DMS79 treated with DMSO at 0.1 percent for 48 hours (cell line): Measurements from ENCODE around the gene SCGB3A2.

ENCODE experiments used
- DNase-seq: peaks from one replicate; lab custom pipeline; 2025; lab: John Stamatoyannopoulos, UW

Gene SCGB3A2

GRCh38 chr5:147878066-147878759 lies at the start of gene SCGB3A2:
SCGB3A2 (plus strand) TSS chr5:147878711; CDS start chr5:147878804, 93 bp downstream.
- DNase-seq: no peak

DNA sequence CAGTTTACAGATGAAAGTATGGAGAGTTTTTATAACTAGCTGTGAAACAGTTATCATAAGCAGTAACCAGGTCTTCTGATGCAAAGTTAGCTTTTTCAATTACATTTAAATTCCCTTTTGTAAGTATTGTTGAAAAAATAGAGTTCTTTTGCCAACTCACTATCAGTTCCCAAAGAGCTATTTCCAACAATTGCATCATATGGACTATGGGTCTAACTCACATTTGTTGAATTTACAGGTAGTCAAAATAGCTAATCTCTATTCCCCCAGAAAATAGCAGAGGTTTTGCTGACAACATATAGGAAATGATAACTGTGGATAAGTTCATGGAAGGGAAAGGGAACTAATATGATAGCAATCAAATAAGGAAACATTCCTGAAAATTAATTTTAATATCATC lies 48.5 kb upstream of the SCGB3A2 start:
- no peak for DNase-seq

- no peak for DNase-seq
These were observed 47.0 kb upstream of the SCGB3A2 start, which contains the start of gene SPINK1 for GRCh38 chr5:147831465-147831864. SPINK1 (minus strand) TSS chr5:147831671; CDS start chr5:147831577, 94 bp downstream.

GRCh38 chr5:147832541-147832940 lies 46.0 kb upstream of the SCGB3A2 start:
- no peak for DNase-seq

DNA sequence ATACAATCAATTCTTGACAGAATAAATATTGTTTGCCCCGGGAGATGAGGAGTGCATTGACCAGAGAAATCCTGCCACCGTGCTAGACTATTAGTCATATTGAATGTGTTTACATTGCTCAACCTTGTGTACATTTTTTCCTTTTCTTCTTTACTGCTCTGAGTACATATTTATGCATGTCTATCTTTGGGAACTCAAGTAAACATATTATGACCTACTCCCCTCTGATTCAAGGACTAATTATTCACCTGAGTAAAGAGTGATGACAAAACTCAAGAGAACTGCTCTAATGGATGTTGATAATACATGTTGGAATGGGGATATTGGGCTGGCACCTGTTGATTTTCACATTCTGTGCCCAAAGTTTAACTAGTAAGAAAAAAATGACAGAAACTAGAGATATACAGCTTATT lies 43.1 kb upstream of the SCGB3A2 start:
- DNase-seq: no peak

GRCh38 chr5:147836439-147836838 lies 42.1 kb upstream of the SCGB3A2 start:
- DNase-seq: no peak

DNA sequence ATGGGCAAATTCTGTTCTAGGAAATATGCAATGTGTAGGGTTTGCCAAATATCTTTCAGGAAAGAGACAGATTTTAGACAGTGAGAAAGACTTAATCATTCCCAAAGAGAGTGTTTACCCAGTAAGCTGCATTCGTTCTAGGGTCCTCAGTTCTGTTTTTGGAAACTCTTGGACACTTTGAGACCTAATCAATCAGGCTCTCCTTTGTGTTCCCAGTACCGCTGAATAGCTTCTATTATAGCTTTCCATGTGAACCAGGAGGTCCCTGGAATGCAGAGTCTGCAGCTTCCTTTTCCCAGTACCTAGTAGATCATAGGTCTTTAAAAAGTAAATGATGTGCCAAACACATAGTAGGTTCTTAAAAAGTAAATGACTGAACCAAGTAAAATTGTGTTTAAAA lies 35.6 kb upstream of the SCGB3A2 start:
- DNase-seq: no peak

DNA sequence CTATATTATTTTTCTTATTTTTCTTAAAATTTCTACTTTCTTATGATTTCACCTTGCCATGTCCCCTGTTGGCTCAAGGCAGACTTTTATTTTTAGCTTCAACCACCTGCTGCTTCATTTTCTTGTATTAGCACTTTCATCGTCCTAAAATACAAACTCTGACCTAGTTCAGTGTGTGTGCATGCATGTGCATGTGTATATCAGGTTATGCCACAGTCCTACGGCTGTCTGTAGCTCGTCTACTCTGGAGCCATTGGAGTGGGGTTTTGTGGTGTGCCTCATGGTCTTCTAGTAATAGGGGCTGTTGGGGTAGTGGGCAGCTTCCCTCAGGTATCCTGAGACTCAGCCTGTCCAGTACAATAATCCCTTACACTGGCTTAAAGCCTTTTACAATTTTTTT lies 33.7 kb upstream of the SCGB3A2 start:
- DNase-seq: no peak

- DNase-seq: no peak
These were observed 32.9 kb upstream of the SCGB3A2 start for GRCh38 chr5:147845618-147846017.

GRCh38 chr5:147849226-147849625 lies 29.3 kb upstream of the SCGB3A2 start:
- no peak for DNase-seq

DNA sequence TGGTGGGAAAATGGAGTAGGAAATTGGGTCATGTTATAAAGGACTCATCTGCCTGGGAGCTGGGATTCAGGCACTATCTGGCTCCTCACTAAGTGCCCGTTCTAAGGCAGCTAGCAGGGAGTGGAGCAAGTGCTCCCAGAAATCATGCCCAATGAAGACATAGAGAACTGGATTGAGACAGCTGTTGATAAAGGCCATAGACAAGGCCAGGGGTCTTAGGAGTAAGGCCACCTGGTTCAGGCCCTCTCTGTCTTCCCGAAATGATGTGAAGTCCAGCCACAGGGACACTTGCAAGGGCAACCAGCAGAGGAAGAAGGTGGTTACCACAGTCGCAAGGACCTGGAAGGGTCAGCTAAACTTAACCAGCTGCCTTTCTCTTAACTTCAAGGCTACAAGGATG lies 26.9 kb upstream of the SCGB3A2 start:
- DNase-seq: no peak

- DNase-seq: no peak
These were observed 26.1 kb upstream of the SCGB3A2 start for GRCh38 chr5:147852365-147852764.

DNA sequence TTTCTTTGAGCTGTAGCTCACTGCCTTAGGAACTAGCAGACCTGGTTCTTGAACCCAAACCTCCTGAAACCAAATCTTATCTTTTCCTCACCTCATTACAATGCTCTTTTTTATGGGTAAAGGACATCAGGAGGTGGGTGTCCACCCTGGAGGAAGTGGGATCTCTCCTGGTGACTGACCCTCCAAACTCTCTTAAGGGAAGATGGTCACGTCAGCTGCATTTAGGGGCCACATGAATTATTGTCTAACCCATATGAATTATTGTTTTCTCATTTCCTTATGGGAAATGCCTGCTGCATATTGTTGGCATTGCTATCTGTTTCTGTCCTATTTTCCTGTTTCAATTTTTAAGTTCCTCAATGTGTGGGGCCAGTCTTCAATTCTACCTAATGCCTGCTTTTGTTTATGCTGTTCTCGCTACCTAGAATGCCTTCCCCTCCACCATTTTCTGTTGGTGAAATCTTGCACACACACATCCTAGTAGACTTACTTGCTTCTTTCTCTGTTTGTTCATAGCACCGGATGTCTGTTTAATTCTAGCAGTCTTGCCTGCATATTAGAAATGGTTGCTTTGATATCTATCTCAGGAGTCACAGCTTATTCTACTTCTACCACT lies 25.0 kb upstream of the SCGB3A2 start:
- no peak for DNase-seq

DNA sequence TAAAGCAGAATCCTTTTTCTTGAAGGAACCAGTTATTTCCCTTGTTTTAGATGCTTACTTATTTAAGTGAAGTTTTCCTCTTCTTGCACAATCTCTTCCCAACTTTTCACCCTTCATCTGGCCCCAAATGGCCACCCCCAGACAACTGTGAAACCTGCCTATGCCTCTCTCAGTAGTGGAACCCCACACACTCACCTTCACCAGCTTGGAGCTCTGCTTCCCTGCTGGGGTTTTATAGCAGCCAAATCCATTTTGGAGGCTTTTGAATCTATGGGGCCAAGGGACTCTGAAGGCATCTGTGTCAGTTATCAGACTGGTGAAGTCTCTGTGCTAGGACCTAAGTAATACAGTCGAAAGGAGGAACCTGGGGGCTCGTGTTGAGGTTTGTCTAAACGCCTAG lies 24.2 kb upstream of the SCGB3A2 start:
- DNase-seq: no peak

DNA sequence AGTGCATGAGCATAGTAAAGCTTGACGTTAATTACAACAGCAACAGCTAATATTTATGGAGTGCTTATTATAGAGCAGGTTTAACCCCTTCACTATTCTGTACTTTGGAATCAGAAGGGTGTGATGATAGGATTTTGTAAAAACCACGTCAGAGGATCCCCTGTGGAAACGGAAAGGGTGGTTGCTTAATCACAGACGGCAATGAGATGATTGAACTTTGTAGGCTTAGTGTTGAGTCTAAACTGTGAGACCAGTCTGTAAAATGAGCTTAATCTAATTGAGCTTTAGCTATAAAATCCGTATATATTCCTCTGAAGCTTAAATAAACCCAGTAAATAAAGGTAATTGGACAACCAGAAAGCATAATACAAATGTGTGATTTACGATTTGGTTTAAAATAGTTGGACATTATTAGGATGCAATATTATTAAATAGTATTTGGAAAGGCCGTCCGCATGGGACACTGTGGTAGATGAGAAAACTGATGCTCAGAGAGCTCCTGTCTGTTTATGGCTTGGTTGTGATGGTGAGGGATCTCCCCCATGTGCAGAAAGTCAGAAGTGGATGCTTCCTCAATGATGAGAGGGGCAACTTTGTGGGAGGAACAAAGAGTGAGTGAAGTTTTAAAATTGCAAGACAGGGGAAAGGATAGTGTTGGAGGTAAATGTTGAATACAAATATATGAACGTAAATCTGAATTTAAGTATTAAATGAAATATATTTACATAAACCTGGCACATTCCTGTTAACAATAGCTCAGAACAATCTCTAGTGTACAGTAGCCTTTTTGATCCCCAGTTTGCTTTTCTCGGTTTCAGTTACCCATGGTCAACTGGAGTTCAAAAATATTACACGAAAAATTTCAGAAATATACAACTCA lies 23.4 kb upstream of the SCGB3A2 start:
- no peak for DNase-seq

GRCh38 chr5:147855774-147856069 lies 22.8 kb upstream of the SCGB3A2 start:
- DNase-seq: no peak

DNA sequence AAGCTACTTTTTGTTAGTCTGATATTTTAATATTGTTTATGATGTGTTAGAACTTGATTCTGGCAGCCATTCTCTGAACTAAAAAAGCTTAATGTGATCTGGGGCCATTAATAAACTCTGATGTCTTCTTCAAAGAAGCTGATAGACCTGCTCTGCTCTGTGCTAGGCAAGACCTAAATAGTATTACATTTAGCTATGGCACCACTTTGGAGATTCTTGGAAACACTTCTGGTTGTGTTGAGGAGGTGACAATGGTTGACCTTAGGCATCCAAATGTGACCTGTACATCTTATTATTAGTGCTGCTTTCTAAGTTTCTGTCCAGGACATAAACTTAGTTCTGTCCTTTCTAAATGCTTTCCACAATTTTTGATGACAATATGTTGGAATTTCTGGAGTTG lies 21.7 kb upstream of the SCGB3A2 start:
- DNase-seq: no peak

DNA sequence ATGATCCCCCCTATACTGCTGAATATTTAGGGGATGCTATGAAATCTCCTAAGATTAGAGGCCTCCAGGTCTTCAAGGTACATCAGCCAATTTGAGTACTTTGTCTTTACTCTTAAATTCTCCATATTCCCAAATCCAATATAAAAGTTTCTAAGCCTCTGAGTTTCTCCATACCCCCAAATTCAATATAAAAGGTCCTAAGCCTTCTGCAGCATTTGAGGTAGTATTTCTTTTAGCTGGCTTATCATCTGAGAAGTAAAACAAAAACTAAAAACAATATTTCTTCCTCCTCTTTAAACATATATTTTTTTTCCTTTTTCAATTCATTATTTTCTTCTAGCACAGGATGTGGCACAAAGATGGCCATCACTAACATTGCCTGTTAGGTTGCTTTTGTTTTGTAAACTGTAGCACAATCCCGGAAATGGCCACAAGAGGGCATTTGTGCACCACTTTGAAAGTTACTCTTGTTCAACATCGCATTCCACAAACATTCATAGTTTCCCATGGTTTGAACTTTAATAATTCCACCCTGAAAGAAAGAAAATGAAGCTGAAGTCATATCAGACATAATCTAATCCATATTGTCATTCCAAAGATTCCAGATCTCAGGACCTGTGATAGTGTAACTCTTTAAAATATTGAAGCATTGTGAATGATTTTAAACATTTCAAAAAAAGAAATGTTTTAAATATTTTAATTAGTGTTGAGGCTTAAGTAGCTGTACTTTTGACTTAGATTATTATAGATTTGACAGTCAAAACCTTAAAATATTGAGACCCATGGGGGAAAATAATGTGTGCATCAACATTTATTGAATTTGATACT lies 21.0 kb upstream of the SCGB3A2 start:
- peak; percentile 15 for DNase-seq

DNA sequence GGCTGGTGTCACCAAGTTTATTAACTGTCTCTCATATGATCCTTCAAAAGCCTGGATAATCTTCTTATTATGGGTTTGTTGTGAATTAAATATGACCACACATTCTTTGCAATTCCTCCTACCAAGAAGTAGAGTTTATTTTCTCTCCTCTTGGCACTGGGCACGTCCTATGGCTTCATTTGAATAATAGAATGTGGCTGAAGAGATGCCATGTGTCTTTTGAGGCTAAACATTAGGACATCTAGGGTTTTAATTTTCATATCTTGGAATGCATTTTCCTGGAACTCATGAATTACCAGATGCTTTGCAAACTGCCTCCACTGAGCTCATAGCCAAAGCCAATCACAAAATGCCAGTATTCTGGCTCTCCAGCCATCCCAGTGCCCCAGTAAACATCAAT lies 19.9 kb upstream of the SCGB3A2 start:
- no peak for DNase-seq

DNA sequence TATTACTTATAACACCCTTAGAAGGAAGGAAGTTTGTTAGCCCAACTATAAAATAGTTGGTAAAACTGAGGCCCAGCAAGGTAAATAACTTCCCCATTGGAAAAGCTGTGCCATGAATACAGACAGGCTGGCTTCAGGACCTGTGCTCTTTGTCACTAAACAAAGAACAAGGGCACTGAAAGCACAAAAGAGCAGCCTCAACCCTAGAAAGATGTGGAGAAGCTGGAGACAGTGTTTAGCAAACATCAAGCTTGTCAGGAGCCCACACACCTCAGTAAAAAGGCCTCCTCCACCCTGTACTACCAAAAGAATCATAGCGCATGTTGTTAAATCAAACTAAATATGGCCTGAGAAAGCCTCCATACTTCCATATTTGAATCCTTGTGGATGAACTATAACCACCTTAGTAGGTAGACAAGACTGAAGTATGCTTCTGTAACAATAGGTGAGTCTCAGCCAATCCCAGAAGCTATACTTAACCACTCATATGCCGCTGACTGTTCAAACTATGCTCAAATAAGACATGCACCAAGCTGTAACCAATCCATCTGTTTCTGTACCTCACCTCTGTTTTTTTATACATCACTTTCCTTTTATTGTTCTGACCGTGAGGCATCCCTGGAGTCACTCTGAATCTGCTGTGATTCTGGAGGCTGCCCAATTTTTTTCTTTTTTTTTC lies 18.4 kb upstream of the SCGB3A2 start:
- DNase-seq: no peak

DNA sequence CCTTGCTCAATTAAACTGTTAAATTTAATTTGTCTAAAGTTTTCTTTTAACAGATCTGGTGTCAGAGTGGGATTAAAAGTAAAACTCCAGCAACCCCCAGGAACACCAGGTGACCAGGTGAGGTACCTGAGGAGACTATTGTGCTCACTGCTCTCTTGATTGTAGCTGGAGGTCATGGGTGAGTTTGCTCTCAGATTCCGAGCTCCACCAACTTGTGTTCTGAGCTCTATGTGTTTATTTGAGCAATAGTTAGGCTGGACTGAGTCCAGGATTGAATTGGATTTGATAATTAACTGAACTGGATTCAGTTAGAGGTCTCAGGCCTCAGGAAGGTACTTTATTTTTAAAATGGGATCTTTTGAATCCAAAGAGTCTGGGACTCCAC lies 17.9 kb upstream of the SCGB3A2 start:
- DNase-seq: no peak
